HCT116 (cell line): ENCODE results near the gene INSIG2. TPM values are rescaled to one million over a fixed set of nuclear protein-coding genes. Genes with fewer than 3 reads are reported as not detected.

Experiments
- ATAC-seq: fragments of 200-7000 bp; cut with Tn5 transposase; 2 replicates; pipeline ENCODE4 v1.9.1; 2020; ENCODE audit warnings: mild to moderate bottlenecking, moderate library complexity
- BruUV-seq: library from RNA; stranded (reverse); fragments of 400-500 nt; replicated peaks from 2 replicates; lab custom pipeline; 2021; lab: Mats Ljungman, UMichigan
- CTCF ChIA-PET: fragments of 300-600 bp; sonication (Branson Sonifier 250); formaldehyde crosslinking; loops from one replicate; lab custom pipeline; 2021; ENCODE audit warnings: antibody characterized with exemption; lab: Charles Lee
- POLR2A ChIA-PET: fragments of 300-600, 350-600 bp; sonication (Branson Sonifier 250); formaldehyde crosslinking; loops from one replicate; lab custom pipeline; 2021; ENCODE audit warnings: antibody characterized with exemption; lab: Charles Lee
- RAD21 ChIA-PET, 2 experiments: fragments of 300-600 bp; sonication (Branson Sonifier 250); formaldehyde crosslinking; loops; one replicate each; lab custom pipeline; 2023; ENCODE audit warnings: low total read pairs in 2 of 2; ENCODE audit not compliant: uncharacterized antibody in 2 of 2, unreplicated experiment in 2 of 2, low non-redundant PET in 1 of 2; lab: Charles Lee
- DNase-seq: peaks from one replicate; pipeline ENCODE4 v3.0.0-alpha.2; 2010; ENCODE audit warnings: low read depth, low spot score
- H2AFZ ChIP-seq: fragments of 200-600 bp; shearing (Covaris generic), sonication (generic); 2 replicates; pipeline ENCODE4 v1.6.1; 2017; ENCODE audit warnings: low read depth, mixed run types, mixed read lengths, antibody characterized with exemption, low read length; ENCODE audit not compliant: poor library complexity, severe bottlenecking
- H3K27ac ChIP-seq: 2 replicates; pipeline ENCODE4 v1.5.1; 2012; ENCODE audit warnings: low read depth, low read length
- H3K27me3 ChIP-seq: fragments of 200-600 bp; sonication (generic); 2 replicates; pipeline ENCODE4 v1.6.1; 2016; ENCODE audit warnings: mixed run types, low read length, mixed read lengths; ENCODE audit not compliant: insufficient read depth
- H3K36me3 ChIP-seq, 2 experiments: fragments of 200-500 bp in 1 of 2; fragments of 200-600 bp in 1 of 2; sonication (Bioruptor generic) in 1 of 2; sonication (generic) in 1 of 2; 2 replicates each; pipeline versions ENCODE4 v1.5.1 to v1.6.1; 2014 to 2016; ENCODE audit warnings: low read length in 2 of 2, inconsistent platforms in 1 of 2, mixed read lengths in 1 of 2, mixed run types in 1 of 2; ENCODE audit not compliant: insufficient read depth in 2 of 2, control insufficient read depth in 1 of 2
- H3K4me1 ChIP-seq, 2 experiments: fragments of 200-600 bp in 1 of 2; sonication (generic) in 1 of 2; 2 replicates each; pipeline versions ENCODE4 v1.5.1 to v1.6.1; 2012 to 2017; ENCODE audit warnings: low read length in 2 of 2, inconsistent platforms in 1 of 2, mild to moderate bottlenecking in 1 of 2, mixed read lengths in 1 of 2, mixed run types in 1 of 2, moderate library complexity in 1 of 2; ENCODE audit not compliant: insufficient read depth in 2 of 2, control insufficient read depth in 1 of 2
- H3K4me2 ChIP-seq: fragments of 200-600 bp; sonication (generic); 2 replicates; pipeline ENCODE4 v1.6.1; 2017; ENCODE audit warnings: mixed run types, low read length, mixed read lengths
- H3K4me3 ChIP-seq, 2 experiments: fragments of 200-600 bp in 1 of 2; sonication (generic) in 1 of 2; replicated peaks in 1 of 2; 2 replicates each; pipeline ENCODE4 v1.5.1; 2011 to 2016; ENCODE audit warnings: low read length in 2 of 2, control low read depth in 1 of 2, low read depth in 1 of 2, mild to moderate bottlenecking in 1 of 2, mixed read lengths in 1 of 2, mixed run types in 1 of 2
- H3K79me2 ChIP-seq: fragments of 200-600 bp; sonication (generic); 2 replicates; pipeline ENCODE4 v1.6.1; 2017; ENCODE audit warnings: mild to moderate bottlenecking, mixed run types, low read length, moderate library complexity, mixed read lengths; ENCODE audit not compliant: insufficient read depth
- H3K9ac ChIP-seq: fragments of 200-600 bp; sonication (generic); 2 replicates; pipeline ENCODE4 v1.6.1; 2016; ENCODE audit warnings: low read length, mixed read lengths
- H3K9me2 ChIP-seq: fragments of 200-600 bp; sonication (generic), shearing (Covaris generic); 2 replicates; pipeline ENCODE4 v1.6.1; 2017; ENCODE audit warnings: mixed run types, mild to moderate bottlenecking, moderate library complexity; ENCODE audit not compliant: insufficient read depth
- H3K9me3 ChIP-seq, 2 experiments: fragments of 200-500 bp in 1 of 2; fragments of 200-600 bp in 1 of 2; sonication (Bioruptor generic) in 1 of 2; sonication (generic) in 1 of 2; 2 replicates each; pipeline ENCODE4 v1.6.1; 2014 to 2017; ENCODE audit warnings: low read length in 2 of 2, mixed read lengths in 2 of 2, inconsistent platforms in 1 of 2, low read depth in 1 of 2, mild to moderate bottlenecking in 1 of 2, mixed run types in 1 of 2, moderate library complexity in 1 of 2; ENCODE audit not compliant: control insufficient read depth in 1 of 2, insufficient read depth in 1 of 2
- H4K20me1 ChIP-seq: fragments of 200-600 bp; sonication (generic), shearing (Covaris generic); 2 replicates; pipeline ENCODE4 v1.6.1; 2017; ENCODE audit warnings: mixed run types, mild to moderate bottlenecking, moderate library complexity; ENCODE audit not compliant: insufficient read depth
- ATF3 ChIP-seq: IDR thresholded peaks from 2 replicates; pipeline ENCODE4 v1.6.1; 2012
- CBX3 ChIP-seq: IDR thresholded peaks from 2 replicates; pipeline ENCODE4 v1.6.1; 2012; ENCODE audit warnings: low read depth
- CTCF ChIP-seq, 3 experiments: fragments of 200-600 bp in 1 of 3; sonication (generic) in 1 of 3; IDR thresholded peaks in 2 of 3; conservative IDR thresholded peaks in 1 of 3; 2 replicates each; pipeline ENCODE4 v1.5.1; 2012 to 2017; ENCODE audit warnings: low read depth in 2 of 3, low read length in 2 of 3, antibody characterized with exemption in 1 of 3, borderline replicate concordance in 1 of 3, control low read depth in 1 of 3, mild to moderate bottlenecking in 1 of 3, mixed read lengths in 1 of 3, mixed run types in 1 of 3, moderate library complexity in 1 of 3; ENCODE audit not compliant: insufficient read depth in 1 of 3
- EGR1 ChIP-seq: IDR thresholded peaks from 2 replicates; pipeline ENCODE4 v1.6.1; 2012; ENCODE audit warnings: low read depth
- ELF1 ChIP-seq: IDR thresholded peaks from 2 replicates; pipeline ENCODE4 v1.6.1; 2012; ENCODE audit warnings: low read depth, borderline replicate concordance
- EZH2 ChIP-seq: fragments of 200-600 bp; sonication (generic); IDR thresholded peaks from 2 replicates; pipeline ENCODE4 v1.6.1; 2017; ENCODE audit warnings: antibody characterized with exemption, mixed run types
- EZH2phosphoT487 ChIP-seq: fragments of 200-600 bp; IDR thresholded peaks from 2 replicates; pipeline ENCODE4 v1.6.1; 2018; ENCODE audit warnings: antibody characterized with exemption, borderline replicate concordance
- JUND ChIP-seq: IDR thresholded peaks from 2 replicates; pipeline ENCODE4 v1.6.1; 2012
- MAX ChIP-seq: IDR thresholded peaks from 2 replicates; pipeline ENCODE4 v1.6.1; 2012
- POLR2A ChIP-seq: IDR thresholded peaks from 2 replicates; pipeline ENCODE4 v1.7.0; 2011; ENCODE audit warnings: borderline replicate concordance; ENCODE audit not compliant: insufficient read depth, insufficient read length; ENCODE audit errors: extremely low read depth
- POLR2AphosphoS5 ChIP-seq: IDR thresholded peaks from 2 replicates; pipeline ENCODE4 v1.6.1; 2011; ENCODE audit warnings: mild to moderate bottlenecking, low read depth, low read length, moderate library complexity
- REST ChIP-seq: IDR thresholded peaks from 2 replicates; pipeline ENCODE4 v1.6.1; 2012; ENCODE audit warnings: low read depth
- SIN3A ChIP-seq: IDR thresholded peaks from 2 replicates; pipeline ENCODE4 v1.6.1; 2012; ENCODE audit warnings: low read depth
- SP1 ChIP-seq: IDR thresholded peaks from 2 replicates; pipeline ENCODE4 v1.6.1; 2012; ENCODE audit warnings: low read depth
- SRF ChIP-seq: IDR thresholded peaks from 2 replicates; pipeline ENCODE4 v1.6.1; 2012; ENCODE audit warnings: low read depth
- TCF7L2 ChIP-seq: IDR thresholded peaks from 2 replicates; pipeline ENCODE4 v1.7.0; 2011; ENCODE audit warnings: borderline replicate concordance, inconsistent platforms; ENCODE audit not compliant: insufficient read depth, insufficient read length; ENCODE audit errors: extremely low read depth
- YY1 ChIP-seq: IDR thresholded peaks from 2 replicates; pipeline ENCODE4 v1.6.1; 2011; ENCODE audit warnings: low read length, low read depth, moderate library complexity, mild to moderate bottlenecking; ENCODE audit not compliant: insufficient replicate concordance; ENCODE audit errors: extremely low read depth
- ZBTB33 ChIP-seq: IDR thresholded peaks from 2 replicates; pipeline ENCODE4 v1.6.1; 2011; ENCODE audit warnings: mild to moderate bottlenecking, low read length, moderate library complexity; ENCODE audit not compliant: insufficient replicate concordance; ENCODE audit errors: extremely low read depth
- ZFX ChIP-seq: fragments of 450-650 bp; IDR thresholded peaks from 2 replicates; pipeline ENCODE4 v1.6.1; 2017
- ZNF274 ChIP-seq: fragments of 200-500 bp; sonication (Bioruptor generic); IDR thresholded peaks from 2 replicates; pipeline ENCODE4 v1.6.1; 2014; ENCODE audit warnings: mild to moderate bottlenecking, low read depth, low read length, inconsistent platforms
- intact Hi-C: fragments of 100-400 bp; cut with micrococcal nuclease; formaldehyde crosslinking; loops from 2 replicates; pipeline ENCODE4 v1.10.0; 2022
- total RNA-seq: library from RNA; stranded (reverse); gene quantifications from one replicate; pipeline ENCODE4 v1.2.1, GENCODE V29; 2021; ENCODE audit not compliant: unreplicated experiment

INSIG2 gene
- total RNA-seq, 1 experiment from 2014 or later, result 21.8 TPM

- peaks cover 3 to 12% of the 10 kb centered on the region in 2 experiments; a peak in 2 of 4 replicates for H3K36me3 ChIP-seq
- H3K4me1 ChIP-seq, result peaks cover 0 to 29% of the 10 kb centered on the region in 2 experiments; a peak in 2 of 4 replicates
- H3K79me2 ChIP-seq, result 0 out of 2 replicates have a peak, but pooled peaks cover under 1% of the 10 kb centered on the region
- no peak for ATAC-seq
- H3K27me3 ChIP-seq, result no peaks in the 10 kb centered on the region
- no peak overlapping the region for H3K4me2 ChIP-seq
- DNase-seq, result no peak
- POLR2A ChIA-PET, result no interaction called here
- H3K9me3 ChIP-seq, result no peaks in the 10 kb centered on the region
- H2AFZ ChIP-seq, result no peak overlapping the region
- TF ChIP-seq CTCF (IDR thresholded peaks at IDR 0.05 in 2 of 3, conservative IDR thresholded peaks at IDR 0.05 in 1 of 3; ENCODE audit: borderline replicate concordance in 1 of 3, insufficient read depth in 1 of 3, low read depth in 2 of 3, low read length in 2 of 3), result no peak
- no peak for TF ChIP-seq TCF7L2
- TF ChIP-seq ZBTB33, result no peak
- TF ChIP-seq SIN3A, result no peak
- TF ChIP-seq EZH2phosphoT487, result no peak
- TF ChIP-seq JUND, result no peak
- TF ChIP-seq EGR1, result no peak
- no peak for TF ChIP-seq ZFX
- no peak for TF ChIP-seq EZH2
- TF ChIP-seq POLR2AphosphoS5, result no peak
- no peak for TF ChIP-seq YY1
- no peak for TF ChIP-seq SRF
- TF ChIP-seq ATF3, result no peak
- TF ChIP-seq REST, result no peak
- no peak for TF ChIP-seq ELF1
- no peak for TF ChIP-seq MAX
- no peak for TF ChIP-seq POLR2A
- no peak for TF ChIP-seq SP1
- no peak for TF ChIP-seq CBX3
- TF ChIP-seq ZNF274, result no peak
- TF ChIP-seq, all 23 proteins: peak for 0
- Histone ChIP-seq H3K9ac (no peak overlapping the region), H4K20me1 (no peaks in the 10 kb centered on the region), H3K27ac (no peak overlapping the region), H3K9me2 (no peaks in the 10 kb centered on the region), H3K4me3 (no peak overlapping the region)
- BruUV-seq, result no TSS peak
- intact Hi-C loops, result no loop called here
- RAD21 ChIA-PET, result no interaction called here
- CTCF ChIA-PET, result no interaction called here
These were observed 18.7 kb downstream of the INSIG2 start for GRCh38 chr2:118106926-118107325.
